OCI-LY7 (cell line): ENCODE measurements around the gene LRRC59.

ENCODE experiments used
- CTCF ChIP-seq: fragments of 200-600 bp; sonication (generic); conservative IDR thresholded peaks from 2 replicates; pipeline ENCODE4 v1.5.1; 2014; ENCODE audit warnings: mild to moderate bottlenecking, antibody characterized with exemption, low read length, moderate library complexity, mixed read lengths
- EZH2phosphoT487 ChIP-seq: fragments of 200-600 bp; sonication (generic); IDR thresholded peaks from 2 replicates; pipeline ENCODE4 v1.6.1; 2018; ENCODE audit warnings: low read depth, borderline replicate concordance, mild to moderate bottlenecking, mixed run types, antibody characterized with exemption, low read length, moderate library complexity, mixed read lengths

- TF ChIP-seq CTCF (no peak), EZH2phosphoT487 (no peak)
Measured at GRCh38 chr17:50373705-50374104, 23.6 kb downstream of the LRRC59 start.
